Fibroblast of upper back skin (primary cell): ENCODE data around the gene PLA2G2D.
A peak's percentile ranks its signal among the peaks of the same experiment; 100 is the strongest.

Source experiments
- DNase-seq: peaks from one replicate; pipeline ENCODE4 v3.0.0-alpha.2; 2013

PLA2G2D gene

GRCh38 chr1:20112279-20113000, 6.9 kb downstream of the PLA2G2D start:
- no peak for DNase-seq

- DNase-seq, result no peak
These were observed 7.9 kb downstream of the PLA2G2D start for GRCh38 chr1:20111452-20111851.

- DNase-seq, result no peak
These were observed 8.7 kb downstream of the PLA2G2D start for GRCh38 chr1:20110679-20111078.

DNA sequence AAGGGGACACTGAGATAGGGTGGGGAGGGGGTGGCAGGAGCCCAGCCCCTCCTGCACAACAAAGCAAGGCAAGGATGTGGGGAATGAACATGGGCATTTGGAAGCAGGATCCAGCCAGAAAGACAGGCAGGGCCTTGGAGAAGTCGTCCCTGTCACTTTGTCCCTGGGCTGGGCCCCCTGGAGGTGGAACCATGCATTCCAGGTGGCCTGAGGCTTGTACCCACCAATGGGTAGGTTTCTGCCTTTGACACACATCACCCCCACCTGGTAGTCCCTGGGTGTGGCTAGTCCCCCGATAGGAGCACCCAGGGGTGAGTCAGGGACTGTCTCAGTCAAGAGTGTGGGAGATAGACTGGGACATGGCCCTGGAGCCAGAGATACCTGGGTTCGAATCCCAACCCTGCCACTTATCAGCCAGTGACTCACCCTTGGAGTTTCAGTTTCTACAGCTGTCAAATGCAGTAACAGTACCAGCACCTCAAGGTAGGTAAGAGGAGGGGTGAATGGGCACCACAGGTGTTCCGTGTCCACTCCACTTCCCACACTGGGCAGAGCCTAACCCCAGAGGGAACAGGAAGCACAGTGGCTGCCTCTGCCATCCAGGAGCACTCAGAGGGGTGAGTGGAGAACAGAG, 10.0 kb downstream of the PLA2G2D start:
- no peak for DNase-seq

GRCh38 chr1:20108366-20109123, 10.8 kb downstream of the PLA2G2D start:
- no peak for DNase-seq

DNA sequence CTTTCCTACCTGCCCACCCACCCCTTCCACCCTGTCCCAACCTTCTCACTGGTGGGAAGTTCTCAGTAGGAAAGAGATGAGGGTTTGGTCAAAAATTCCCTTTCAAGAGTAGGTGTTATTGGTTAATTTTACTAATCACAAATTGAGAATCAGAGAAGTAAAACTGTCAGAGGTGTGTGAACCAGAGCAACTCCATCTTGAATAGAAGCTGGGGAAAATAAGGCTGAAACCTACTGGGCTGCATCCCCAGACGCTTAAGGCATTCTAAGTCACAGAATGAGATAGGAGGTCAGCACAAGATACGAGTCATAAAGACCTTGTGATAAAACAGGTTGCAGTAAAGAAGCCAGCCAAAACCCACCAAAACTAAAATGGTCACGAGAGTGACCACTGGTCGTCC, 11.5 kb downstream of the PLA2G2D start:
- no peak for DNase-seq

GRCh38 chr1:20107351-20107750, 12.0 kb downstream of the PLA2G2D start:
- DNase-seq, result no peak

DNA sequence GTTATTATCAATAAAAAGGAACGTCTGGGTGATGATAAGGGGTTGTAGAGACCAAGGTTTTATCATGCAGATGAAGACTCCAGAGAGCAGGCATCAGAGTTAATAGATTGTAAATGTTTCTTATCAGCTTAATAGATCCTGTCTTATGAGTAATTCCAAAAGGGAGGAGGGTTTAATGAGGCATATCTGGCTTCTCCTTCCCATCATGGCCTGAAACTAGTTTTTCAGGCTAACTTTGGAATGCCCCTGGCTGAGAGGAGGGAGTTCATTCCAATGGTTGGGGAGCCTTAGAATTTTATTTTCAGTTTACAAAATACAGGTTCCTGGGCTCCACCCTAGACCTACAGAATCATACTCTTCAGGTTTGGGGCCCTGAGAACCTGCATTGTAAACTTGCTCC, 13.5 kb downstream of the PLA2G2D start:
- no peak for DNase-seq

- peak; percentile 24 for DNase-seq
These were observed 16.5 kb downstream of the PLA2G2D start for GRCh38 chr1:20102875-20103274.

- peak; percentile 44 for DNase-seq
These were observed 18.5 kb downstream of the PLA2G2D start for GRCh38 chr1:20100632-20101355.

- DNase-seq, result no peak
These were observed 19.8 kb downstream of the PLA2G2D start for GRCh38 chr1:20099533-20099932.

DNA sequence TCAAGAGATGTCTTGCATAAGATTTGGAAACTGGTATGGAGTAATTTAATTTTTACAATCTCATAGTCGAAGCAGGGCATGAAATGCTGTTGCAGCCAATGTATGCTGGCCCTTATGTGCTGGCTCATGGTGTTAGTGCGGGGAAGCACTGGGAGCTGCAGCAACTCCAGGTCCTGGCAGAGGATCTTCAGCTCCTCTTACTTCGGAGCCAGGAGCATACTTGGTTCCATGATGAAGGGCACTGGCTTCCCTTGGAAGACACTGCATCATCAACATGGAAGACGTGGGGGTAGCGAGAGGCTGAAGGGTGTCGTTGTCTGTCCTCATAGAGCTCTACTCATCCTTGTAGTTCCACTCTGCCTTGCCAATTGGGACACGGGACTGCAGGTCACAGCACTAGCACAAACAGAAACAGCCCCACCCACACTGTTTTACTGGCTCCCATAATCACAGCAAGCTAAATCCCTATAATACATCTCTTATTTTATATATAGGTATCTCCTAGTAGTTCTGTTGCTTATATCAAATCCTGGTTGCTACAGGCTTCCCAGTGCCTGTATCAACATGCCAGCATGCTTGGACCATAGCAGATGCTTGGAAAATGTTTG, 22.4 kb downstream of the PLA2G2D start:
- no peak for DNase-seq

- DNase-seq, result no peak
These were observed 23.5 kb downstream of the PLA2G2D start for GRCh38 chr1:20095564-20096434.

DNA sequence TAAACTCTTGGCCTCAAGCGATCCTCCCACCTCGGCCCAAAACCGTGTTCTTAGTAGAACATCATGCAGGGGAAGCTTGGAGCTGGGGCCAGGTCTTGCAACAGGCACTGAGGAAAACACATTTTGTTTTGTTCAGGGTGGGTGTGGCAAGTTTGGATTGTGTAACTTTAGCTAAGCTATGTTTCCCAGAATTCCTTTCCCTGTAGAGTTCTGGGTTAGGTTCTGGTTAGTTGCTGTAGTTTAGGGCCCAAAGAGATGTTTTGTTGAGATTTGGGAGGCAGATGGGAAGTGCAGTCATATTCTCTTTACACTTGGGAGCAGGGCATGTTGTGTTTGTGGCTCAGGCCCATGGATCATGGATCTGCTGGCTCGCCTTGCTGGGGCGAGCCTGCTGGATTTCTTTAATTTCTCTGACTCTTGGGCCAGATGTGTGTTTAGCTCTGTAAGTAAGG, 25.4 kb downstream of the PLA2G2D start:
- no peak for DNase-seq

DNA sequence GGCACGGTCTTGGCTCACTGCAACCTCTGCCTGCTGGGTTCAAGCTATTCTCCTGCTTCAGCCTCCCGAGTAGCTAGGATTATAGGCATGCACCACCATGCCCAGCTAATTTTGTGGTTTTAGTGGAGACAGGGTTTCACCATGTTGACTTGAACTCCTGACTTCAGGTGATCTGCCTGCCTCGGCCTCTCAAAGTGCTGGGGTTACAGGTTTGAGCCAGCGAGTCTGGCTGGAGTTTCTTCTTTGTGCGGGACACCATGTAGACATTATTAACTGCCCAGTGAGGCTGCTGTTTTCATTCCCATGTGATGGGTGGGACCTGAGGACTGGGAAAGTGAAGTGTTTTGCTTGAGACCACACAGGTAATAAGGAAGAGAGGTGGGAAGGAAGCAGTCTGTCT, 26.0 kb downstream of the PLA2G2D start:
- no peak for DNase-seq

DNA sequence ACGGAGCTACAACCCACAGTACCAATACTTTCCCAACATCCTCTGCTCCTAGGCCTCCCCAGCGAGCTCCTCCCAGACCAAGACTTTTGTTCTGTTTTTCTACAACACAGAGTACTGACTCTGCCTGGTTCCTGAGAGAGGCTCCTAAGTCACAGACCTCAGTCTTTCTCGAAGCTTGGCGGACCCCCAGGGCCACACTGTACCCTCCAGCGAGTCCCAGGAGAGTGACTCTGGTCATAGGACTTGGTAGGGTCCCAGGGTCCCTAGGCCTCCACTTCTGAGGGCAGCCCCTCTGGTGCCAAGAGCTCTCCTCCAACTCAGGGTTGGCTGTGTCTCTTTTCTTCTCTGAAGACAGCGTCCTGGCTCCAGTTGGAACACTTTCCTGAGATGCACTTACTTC, 28.7 kb downstream of the PLA2G2D start:
- DNase-seq, result no peak

GRCh38 chr1:20090119-20090518, 29.2 kb downstream of the PLA2G2D start:
- no peak for DNase-seq

DNA sequence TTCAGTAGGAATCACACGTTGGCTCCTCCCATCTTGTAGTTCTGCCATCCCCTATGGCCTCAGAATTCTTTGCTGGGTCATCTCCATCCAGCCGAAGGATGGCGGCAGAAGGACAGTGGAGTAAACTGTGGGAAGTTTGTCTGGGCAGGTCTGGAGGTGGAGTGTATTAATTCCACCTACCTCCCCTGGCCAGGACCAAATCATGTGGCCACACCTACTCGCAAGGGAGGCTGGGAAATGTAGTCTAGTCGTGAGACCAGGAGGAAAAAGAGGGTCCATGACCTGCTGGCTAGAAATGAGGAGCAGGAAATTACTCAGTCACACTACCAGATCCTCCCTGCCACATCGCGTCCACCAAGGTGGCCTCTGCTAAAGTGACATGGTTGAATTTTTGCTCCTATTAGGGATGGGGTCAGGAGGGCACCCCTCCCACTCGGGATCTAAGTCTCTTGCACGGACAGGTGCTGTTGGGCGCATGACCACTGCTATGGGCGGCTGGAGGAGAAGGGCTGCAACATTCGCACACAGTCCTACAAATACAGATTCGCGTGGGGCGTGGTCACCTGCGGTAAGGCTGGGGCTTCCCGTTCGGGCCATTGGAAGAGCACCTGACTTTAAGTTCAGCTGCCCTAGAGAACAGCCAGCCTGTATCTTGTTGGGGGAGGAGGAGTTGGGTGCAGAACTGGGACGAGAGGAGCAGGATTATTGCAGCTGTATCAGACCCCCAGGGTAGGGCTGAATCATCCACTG, 29.8 kb downstream of the PLA2G2D start:
- no peak for DNase-seq

DNA sequence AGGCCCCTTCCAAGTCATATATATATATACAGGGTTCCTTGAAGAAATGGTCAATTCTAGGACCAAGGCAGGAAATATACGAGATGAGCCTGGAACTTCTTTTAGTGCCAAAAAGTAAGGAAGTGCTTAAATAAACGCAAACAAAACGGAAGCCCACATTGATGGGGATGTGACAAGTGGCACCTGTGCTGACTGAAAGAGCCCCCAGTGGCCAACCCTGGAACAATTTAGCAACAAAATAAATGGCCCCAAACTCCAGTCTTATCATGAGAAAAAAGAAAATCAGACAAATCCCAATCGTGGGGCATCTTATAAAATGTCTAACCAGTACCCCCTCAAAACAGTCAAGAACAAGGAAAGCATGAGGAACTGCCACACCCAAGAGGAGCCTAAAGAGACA, 31.7 kb downstream of the PLA2G2D start:
- no peak for DNase-seq

- DNase-seq, result no peak
These were observed 32.5 kb downstream of the PLA2G2D start for GRCh38 chr1:20086800-20087199.
